ENCODE data around the gene ZNFX1. TPM values are rescaled to one million over a fixed set of nuclear protein-coding genes. Genes with fewer than 3 reads are reported as not detected.

Gene ZNFX1
- polyA plus RNA-seq, 1 experiment: 11.2 TPM

GRCh38 chr20:49284818-49285217 is 7.0 kb upstream of the ZNFX1 start:
- Histone ChIP-seq H3K4me3 (ENCODE audit: low read depth, low read length) (no peak overlapping the region), H3K36me3 (ENCODE audit: control insufficient read depth, insufficient read depth, low read length) (peaks cover 59% of the 10 kb centered on the region), H3K27me3 (ENCODE audit: control insufficient read depth, insufficient read depth, low read length) (no peaks in the 10 kb centered on the region)
- TF ChIP-seq, protein P1, sequence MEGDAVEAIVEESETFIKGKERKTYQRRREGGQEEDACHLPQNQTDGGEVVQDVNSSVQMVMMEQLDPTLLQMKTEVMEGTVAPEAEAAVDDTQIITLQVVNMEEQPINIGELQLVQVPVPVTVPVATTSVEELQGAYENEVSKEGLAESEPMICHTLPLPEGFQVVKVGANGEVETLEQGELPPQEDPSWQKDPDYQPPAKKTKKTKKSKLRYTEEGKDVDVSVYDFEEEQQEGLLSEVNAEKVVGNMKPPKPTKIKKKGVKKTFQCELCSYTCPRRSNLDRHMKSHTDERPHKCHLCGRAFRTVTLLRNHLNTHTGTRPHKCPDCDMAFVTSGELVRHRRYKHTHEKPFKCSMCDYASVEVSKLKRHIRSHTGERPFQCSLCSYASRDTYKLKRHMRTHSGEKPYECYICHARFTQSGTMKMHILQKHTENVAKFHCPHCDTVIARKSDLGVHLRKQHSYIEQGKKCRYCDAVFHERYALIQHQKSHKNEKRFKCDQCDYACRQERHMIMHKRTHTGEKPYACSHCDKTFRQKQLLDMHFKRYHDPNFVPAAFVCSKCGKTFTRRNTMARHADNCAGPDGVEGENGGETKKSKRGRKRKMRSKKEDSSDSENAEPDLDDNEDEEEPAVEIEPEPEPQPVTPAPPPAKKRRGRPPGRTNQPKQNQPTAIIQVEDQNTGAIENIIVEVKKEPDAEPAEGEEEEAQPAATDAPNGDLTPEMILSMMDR (IDR thresholded peaks at IDR 0.05; ENCODE audit: insufficient read depth, low read depth, low read length): no peak
- DNase-seq (ENCODE audit: low read depth): no peak
- ChIA-PET POLR2A (no interaction called here), CTCF (no interaction called here)

- ChIA-PET POLR2A (interaction anchor here (0.6 kb wide), 1 partner anchor 18 kb away, joined by 3 read pairs; no protein-coding TSS in a partner anchor), CTCF (interaction anchor here (0.6 kb wide), 1 partner anchor 86 kb away, joined by 3 read pairs; no protein-coding TSS in a partner anchor)
- Histone ChIP-seq H3K4me3 (ENCODE audit: low read depth, low read length) (no peak overlapping the region), H3K27me3 (ENCODE audit: control insufficient read depth, insufficient read depth, low read length) (no peaks in the 10 kb centered on the region), H3K36me3 (ENCODE audit: control insufficient read depth, insufficient read depth, low read length) (peaks cover 57% of the 10 kb centered on the region)
- TF ChIP-seq, protein P1 (IDR thresholded peaks at IDR 0.05; ENCODE audit: insufficient read depth, low read depth, low read length): no peak
- DNase-seq (ENCODE audit: low read depth): no peak
Measured at GRCh38 chr20:49283703-49284625, 6.1 kb upstream of the ZNFX1 start.

DNA sequence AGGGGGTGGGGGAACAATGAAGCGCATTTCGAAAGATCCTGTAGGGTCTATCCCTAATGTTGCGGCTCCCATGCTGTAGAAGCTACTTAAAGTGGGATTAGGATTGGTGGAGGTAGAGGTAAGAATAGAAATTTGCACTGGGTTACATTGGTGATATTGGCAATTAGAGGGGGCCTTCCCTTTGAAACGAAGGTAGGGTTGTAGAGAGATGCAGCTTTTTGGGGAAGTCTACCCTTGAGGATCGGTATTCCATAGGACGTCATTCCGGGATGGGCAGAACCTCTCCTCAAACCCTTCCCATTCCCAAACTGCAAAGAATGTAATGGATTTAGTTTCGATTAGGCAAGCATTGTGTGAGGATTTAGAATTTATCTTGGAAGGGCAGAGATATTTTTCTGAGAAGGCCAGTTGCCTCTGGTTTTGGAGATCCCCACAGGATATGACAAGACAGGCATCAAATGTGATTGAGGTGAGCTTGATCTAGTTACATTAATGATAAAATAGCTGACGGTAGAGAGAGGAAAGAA is 5.4 kb upstream of the ZNFX1 start:
- CTCF ChIA-PET: interaction anchor here (0.6 kb wide), 1 partner anchor 86 kb away, joined by 3 read pairs; no protein-coding TSS in a partner anchor
- DNase-seq (ENCODE audit: low read depth): no peak
- POLR2A ChIA-PET: interaction anchor here (0.6 kb wide), 1 partner anchor 19 kb away, joined by 3 read pairs; no protein-coding TSS in a partner anchor
- H3K4me3 ChIP-seq (ENCODE audit: low read depth, low read length): no peak overlapping the region
- TF ChIP-seq, protein P1 (IDR thresholded peaks at IDR 0.05; ENCODE audit: insufficient read depth, low read depth, low read length): no peak
- no peaks in the 10 kb centered on the region for H3K27me3 ChIP-seq (ENCODE audit: control insufficient read depth, insufficient read depth, low read length)
- H3K36me3 ChIP-seq (ENCODE audit: control insufficient read depth, insufficient read depth, low read length): peaks cover 56% of the 10 kb centered on the region

DNA sequence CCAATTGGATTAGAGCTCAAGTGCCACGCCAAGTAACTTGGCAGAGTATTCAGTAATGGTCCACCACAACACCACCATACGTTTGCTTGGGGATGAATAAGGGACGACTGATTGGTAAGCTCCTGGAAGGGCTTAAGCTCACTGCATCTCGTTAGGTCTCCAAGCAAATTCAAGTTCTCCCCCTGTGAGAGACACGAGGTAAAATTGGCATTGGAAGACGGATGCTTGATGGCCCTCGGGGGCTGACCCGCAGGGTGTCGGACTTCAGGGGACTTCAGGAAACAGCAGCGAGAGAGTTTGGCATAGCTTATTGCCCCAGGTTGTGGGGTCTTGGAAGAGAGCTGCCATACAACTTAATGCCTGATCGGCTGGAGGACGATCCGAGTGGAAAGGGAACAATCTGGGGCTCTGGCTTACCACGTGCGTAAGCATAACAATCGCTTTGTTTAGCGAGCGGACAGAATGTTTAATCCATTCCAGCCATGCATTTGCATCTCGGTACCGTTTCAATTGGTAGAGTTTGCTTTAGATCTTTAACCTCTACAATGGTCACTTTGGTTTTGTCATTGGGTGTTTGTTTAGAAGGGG is 4.8 kb upstream of the ZNFX1 start:
- Histone ChIP-seq H3K4me3 (ENCODE audit: low read depth, low read length) (no peak overlapping the region), H3K36me3 (ENCODE audit: control insufficient read depth, insufficient read depth, low read length) (peaks cover 56% of the 10 kb centered on the region), H3K27me3 (ENCODE audit: control insufficient read depth, insufficient read depth, low read length) (no peaks in the 10 kb centered on the region)
- CTCF ChIA-PET: no interaction called here
- TF ChIP-seq, protein P1 (IDR thresholded peaks at IDR 0.05; ENCODE audit: insufficient read depth, low read depth, low read length): no peak
- DNase-seq (ENCODE audit: low read depth): no peak
- POLR2A ChIA-PET: interaction anchor here (0.6 to 0.7 kb wide), 3 partner anchors 20 to 1664 kb away, joined by 3 to 5 read pairs (median 5); no protein-coding TSS in a partner anchor
